ENCODE measurements around the gene MYO18A. TPM values are rescaled to one million over a fixed set of nuclear protein-coding genes. Genes with fewer than 3 reads are reported as not detected.
"Not testable (repeated sequence)": the region's sequence is repeated elsewhere in the genome, so short reads cannot be mapped to it uniquely, and the experiment has no call there.

Gene MYO18A
- 42.4 and 47.4 TPM in 2 replicates for total RNA-seq

GRCh38 chr17:29180034-29180787 is at the start of gene MYO18A:
MYO18A (minus strand) TSS chr17:29180398; CDS start chr17:29166940, 13,458 bp downstream.
- peak; percentile 87 for DNase-seq

GRCh38 chr17:29225396-29225795 is 45.2 kb upstream of the MYO18A start:
- DNase-seq: no peak

GRCh38 chr17:29221338-29221737 is 41.1 kb upstream of the MYO18A start:
- not testable (repeated sequence) for DNase-seq

GRCh38 chr17:29219378-29220047 is 39.3 kb upstream of the MYO18A start:
- DNase-seq: peak; percentile 89

- DNase-seq: no peak
Measured at GRCh38 chr17:29216856-29217255, 36.7 kb upstream of the MYO18A start.

- DNase-seq: no peak
Measured at GRCh38 chr17:29216181-29216580, 36.0 kb upstream of the MYO18A start.

GRCh38 chr17:29215717-29216116 is 35.5 kb upstream of the MYO18A start:
- DNase-seq: no peak

- no peak for DNase-seq
Measured at GRCh38 chr17:29215174-29215573, 35.0 kb upstream of the MYO18A start.

GRCh38 chr17:29214215-29215146 is 34.3 kb upstream of the MYO18A start:
- no peak for DNase-seq

- no peak for DNase-seq
Measured at GRCh38 chr17:29212681-29213121, 32.5 kb upstream of the MYO18A start.

- no peak for DNase-seq
Measured at GRCh38 chr17:29212094-29212631, 32.0 kb upstream of the MYO18A start.

- no peak for DNase-seq
Measured at GRCh38 chr17:29210879-29211278, 30.7 kb upstream of the MYO18A start.

GRCh38 chr17:29209073-29209472 is 28.9 kb upstream of the MYO18A start:
- no peak for DNase-seq

GRCh38 chr17:29207975-29208374 is 27.8 kb upstream of the MYO18A start:
- no peak for DNase-seq

- DNase-seq: no peak
Measured at GRCh38 chr17:29205047-29205446, 24.8 kb upstream of the MYO18A start.

GRCh38 chr17:29204068-29204804 is 24.0 kb upstream of the MYO18A start:
- DNase-seq: not testable (repeated sequence)

GRCh38 chr17:29197516-29198272 is 17.5 kb upstream of the MYO18A start:
- no peak for DNase-seq

- DNase-seq: no peak
Measured at GRCh38 chr17:29196769-29197515, 16.7 kb upstream of the MYO18A start.

GRCh38 chr17:29195465-29196081 is 15.4 kb upstream of the MYO18A start:
- no peak for DNase-seq

GRCh38 chr17:29194669-29195068 is 14.5 kb upstream of the MYO18A start:
- DNase-seq: no peak

Data from dermis blood vessel endothelial cell (primary cell).